Tibial nerve (tissue), 4 donors: Measurements from ENCODE around the gene CDH13. TPM values are rescaled to one million over a fixed set of nuclear protein-coding genes. Genes with fewer than 3 reads are reported as not detected.

ENCODE experiments used
- DNase-seq, 2 donors: peaks; one replicate each; pipeline ENCODE4 v3.0.0-alpha.2; 2019; ENCODE audit warnings: low spot score in 2 of 2
- H3K27ac ChIP-seq, 4 donors: fragments of 200-600 bp; sonication (generic) in 3 of 4; one replicate each; pipeline ENCODE4 v1.5.1; 2017 to 2019; ENCODE audit warnings: mild to moderate bottlenecking in 1 of 4
- H3K27me3 ChIP-seq, 2 donors: fragments of 200-600 bp; sonication (generic) in 1 of 2; one replicate each; pipeline versions ENCODE4 v1.5.1 to v1.6.0; 2017 to 2019
- H3K36me3 ChIP-seq, 3 donors: fragments of 200-600 bp; sonication (generic); one replicate each; pipeline ENCODE4 v1.5.1; 2018 to 2019
- H3K4me1 ChIP-seq, 4 donors: fragments of 200-600 bp; sonication (generic) in 3 of 4; one replicate each; pipeline ENCODE4 v1.5.1; 2017 to 2019
- H3K4me3 ChIP-seq, 4 donors: fragments of 200-600 bp; sonication (generic) in 3 of 4; one replicate each; pipeline ENCODE4 v1.5.1; 2017 to 2019; ENCODE audit warnings: mild to moderate bottlenecking in 1 of 4, moderate library complexity in 1 of 4
- H3K9me3 ChIP-seq, 4 donors: fragments of 200-600 bp; sonication (generic) in 3 of 4; one replicate each; pipeline ENCODE4 v1.5.1; 2017 to 2019
- EP300 ChIP-seq, 2 donors: sonication (generic); formaldehyde crosslinking; IDR thresholded peaks; one replicate each; pipeline ENCODE4 v1.6.1; 2017; ENCODE audit warnings: antibody characterized with exemption in 2 of 2, mild to moderate bottlenecking in 1 of 2
- POLR2A ChIP-seq, 2 donors: fragments of 450-650 bp; IDR thresholded peaks; one replicate each; pipeline ENCODE4 v1.6.1; 2017; ENCODE audit warnings: antibody characterized with exemption in 2 of 2, mild to moderate bottlenecking in 2 of 2, moderate library complexity in 2 of 2
- WGBS, 2 donors: methylation state at CpG; one replicate each; pipeline ENCODE4 v1.1.5; 2018; 5-methylcytosine and 5-hydroxymethylcytosine counted together
- total RNA-seq, 4 donors: library from RNA; depleted of rRNA; stranded (reverse); fragments of >200 nt; gene quantifications; one replicate each; pipeline ENCODE4 v1.1.0, GENCODE V29; 2016
- TF ChIP-seq, protein P1 (sequence below), 5 experiments: fragments of 200-600 bp in 3 of 5; fragments of 450-650 bp in 2 of 5; sonication (generic) in 3 of 5; IDR thresholded peaks; one replicate each; pipeline ENCODE4 v1.5.1; 2016 to 2019; ENCODE audit warnings: antibody characterized with exemption in 5 of 5, mild to moderate bottlenecking in 3 of 5, moderate library complexity in 2 of 5

The CDH13 gene
- total RNA-seq, 4 donors from 2014 or later: 4.1 to 14.4 (median 5.8) TPM

DNA sequence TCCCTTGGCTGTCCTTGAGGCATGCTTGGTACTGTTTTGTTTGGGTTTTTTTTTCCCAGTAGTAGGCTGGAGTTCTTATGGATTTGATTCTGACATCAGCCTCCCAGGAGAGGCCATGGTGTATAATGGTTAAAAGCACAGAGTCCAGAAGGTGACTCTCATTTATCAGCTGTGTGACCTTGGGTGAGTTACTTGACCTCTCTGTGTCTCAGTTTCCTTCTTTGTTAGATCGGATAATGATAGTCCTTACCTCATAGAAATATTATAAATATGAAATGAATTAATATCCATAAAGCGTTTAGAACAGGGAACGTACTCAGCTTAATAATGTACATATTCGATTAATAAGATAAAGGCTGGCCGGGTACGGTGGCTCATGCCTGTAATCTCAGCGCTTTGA, 810.3 kb downstream of the CDH13 start:
- TF ChIP-seq, protein P1, sequence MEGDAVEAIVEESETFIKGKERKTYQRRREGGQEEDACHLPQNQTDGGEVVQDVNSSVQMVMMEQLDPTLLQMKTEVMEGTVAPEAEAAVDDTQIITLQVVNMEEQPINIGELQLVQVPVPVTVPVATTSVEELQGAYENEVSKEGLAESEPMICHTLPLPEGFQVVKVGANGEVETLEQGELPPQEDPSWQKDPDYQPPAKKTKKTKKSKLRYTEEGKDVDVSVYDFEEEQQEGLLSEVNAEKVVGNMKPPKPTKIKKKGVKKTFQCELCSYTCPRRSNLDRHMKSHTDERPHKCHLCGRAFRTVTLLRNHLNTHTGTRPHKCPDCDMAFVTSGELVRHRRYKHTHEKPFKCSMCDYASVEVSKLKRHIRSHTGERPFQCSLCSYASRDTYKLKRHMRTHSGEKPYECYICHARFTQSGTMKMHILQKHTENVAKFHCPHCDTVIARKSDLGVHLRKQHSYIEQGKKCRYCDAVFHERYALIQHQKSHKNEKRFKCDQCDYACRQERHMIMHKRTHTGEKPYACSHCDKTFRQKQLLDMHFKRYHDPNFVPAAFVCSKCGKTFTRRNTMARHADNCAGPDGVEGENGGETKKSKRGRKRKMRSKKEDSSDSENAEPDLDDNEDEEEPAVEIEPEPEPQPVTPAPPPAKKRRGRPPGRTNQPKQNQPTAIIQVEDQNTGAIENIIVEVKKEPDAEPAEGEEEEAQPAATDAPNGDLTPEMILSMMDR (IDR thresholded peaks at IDR 0.05): no peak
- TF ChIP-seq EP300 (IDR thresholded peaks at IDR 0.05) (no peak), POLR2A (IDR thresholded peaks at IDR 0.05) (no peak)
- H3K27ac ChIP-seq: no peak overlapping the region
- no peak for DNase-seq
- no peak overlapping the region for H3K4me3 ChIP-seq
- no peaks in the 10 kb centered on the region for H3K27me3 ChIP-seq
- 94 to 96% methylated on average over 7 of the region's 7 CpGs for WGBS, 2 donors
- H3K4me1 ChIP-seq: no peaks in the 10 kb centered on the region
- no peaks in the 10 kb centered on the region for H3K36me3 ChIP-seq
- H3K9me3 ChIP-seq: no peaks in the 10 kb centered on the region

- Histone ChIP-seq H3K4me1 (no peaks in the 10 kb centered on the region), H3K27ac (no peak overlapping the region), H3K9me3 (no peaks in the 10 kb centered on the region), H3K4me3 (no peak overlapping the region), H3K36me3 (no peaks in the 10 kb centered on the region), H3K27me3 (no peaks in the 10 kb centered on the region)
- no peak for DNase-seq
- WGBS, 2 donors: 69 to 72% methylated on average over 3 of the region's 3 CpGs
- no peak for TF ChIP-seq POLR2A (IDR thresholded peaks at IDR 0.05)
- TF ChIP-seq, protein P1 (IDR thresholded peaks at IDR 0.05): no peak
- no peak for TF ChIP-seq EP300 (IDR thresholded peaks at IDR 0.05)
Observed at GRCh38 chr16:83438326-83438725, 811.6 kb downstream of the CDH13 start.

GRCh38 chr16:83439412-83439811, 812.6 kb downstream of the CDH13 start:
- WGBS, 2 donors: 83 to 90% methylated on average over 6 of the region's 6 CpGs
- H3K36me3 ChIP-seq: no peaks in the 10 kb centered on the region
- no peaks in the 10 kb centered on the region for H3K27me3 ChIP-seq
- no peaks in the 10 kb centered on the region for H3K9me3 ChIP-seq
- no peak for DNase-seq
- no peak overlapping the region for H3K4me3 ChIP-seq
- H3K4me1 ChIP-seq: no peaks in the 10 kb centered on the region
- H3K27ac ChIP-seq: no peak overlapping the region
- no peak for TF ChIP-seq EP300 (IDR thresholded peaks at IDR 0.05)
- TF ChIP-seq POLR2A (IDR thresholded peaks at IDR 0.05): no peak
- TF ChIP-seq, protein P1 (IDR thresholded peaks at IDR 0.05): no peak

DNA sequence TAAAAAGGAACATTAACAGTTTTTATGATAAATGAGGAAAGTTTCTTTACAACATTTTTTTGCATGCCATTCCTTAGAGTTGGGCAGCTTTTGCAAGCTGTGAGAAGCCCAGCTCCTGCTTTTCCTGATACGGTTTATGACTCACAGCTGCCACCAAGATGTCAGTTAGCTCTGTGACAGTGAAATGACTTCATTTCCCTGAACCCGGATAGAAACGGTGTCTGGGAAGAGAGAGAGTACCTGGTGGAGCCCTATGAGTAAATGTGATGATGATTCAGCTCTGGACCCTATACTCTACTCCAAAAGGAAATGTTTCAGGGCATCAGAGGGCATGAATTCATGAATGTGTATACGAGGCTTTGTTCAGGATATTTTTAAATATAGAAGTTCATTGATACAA, 814.7 kb downstream of the CDH13 start:
- Histone ChIP-seq H3K4me3 (no peak overlapping the region), H3K27me3 (no peaks in the 10 kb centered on the region), H3K9me3 (no peaks in the 10 kb centered on the region), H3K4me1 (no peaks in the 10 kb centered on the region), H3K36me3 (no peaks in the 10 kb centered on the region), H3K27ac (no peak overlapping the region)
- no peak for DNase-seq
- TF ChIP-seq, protein P1 (IDR thresholded peaks at IDR 0.05): no peak
- TF ChIP-seq EP300 (IDR thresholded peaks at IDR 0.05) (no peak), POLR2A (IDR thresholded peaks at IDR 0.05) (no peak)
- WGBS, 2 donors: 14 to 16% methylated on average over 4 of the region's 4 CpGs

GRCh38 chr16:83443972-83444371, 817.2 kb downstream of the CDH13 start:
- no peak overlapping the region for H3K4me3 ChIP-seq
- no peak for DNase-seq
- WGBS, 2 donors: 73 to 89% methylated on average over 3 of the region's 3 CpGs
- no peak overlapping the region for H3K27ac ChIP-seq
- TF ChIP-seq POLR2A (IDR thresholded peaks at IDR 0.05) (no peak), EP300 (IDR thresholded peaks at IDR 0.05) (no peak)
- TF ChIP-seq, protein P1 (IDR thresholded peaks at IDR 0.05): no peak
- no peaks in the 10 kb centered on the region for H3K4me1 ChIP-seq
- H3K27me3 ChIP-seq: no peaks in the 10 kb centered on the region
- H3K9me3 ChIP-seq: no peaks in the 10 kb centered on the region
- no peaks in the 10 kb centered on the region for H3K36me3 ChIP-seq
